IMR-90 (cell line): ENCODE data around the gene ANKMY2. TPM values are rescaled to one million over a fixed set of nuclear protein-coding genes. Genes with fewer than 3 reads are reported as not detected.

Experiments used
- ATAC-seq: fragments of 200-7000 bp; cut with Tn5 transposase; 2 replicates; pipeline ENCODE4 v1.9.1; 2020; ENCODE audit warnings: low read depth, mild to moderate bottlenecking, moderate library complexity
- BruUV-seq: library from RNA; stranded (reverse); fragments of 400-500 nt; replicated peaks from 2 replicates; lab custom pipeline; 2021; lab: Mats Ljungman, UMichigan
- CTCF ChIA-PET: fragments of 300-600 bp; formaldehyde crosslinking; extraction: SDS; loops from one replicate; lab custom pipeline; 2021; ENCODE audit warnings: antibody characterized with exemption; lab: Yijun Ruan, JAX
- POLR2A ChIA-PET: fragments of 300-600 bp; sonication (Branson Sonifier 250); formaldehyde crosslinking; loops from one replicate; lab custom pipeline; 2022; ENCODE audit warnings: antibody characterized with exemption; ENCODE audit not compliant: unreplicated experiment; lab: Charles Lee
- DNase-seq: peaks from one replicate; pipeline ENCODE4 v3.0.0; 2013
- H2AFZ ChIP-seq: replicated peaks from 2 replicates; pipeline ENCODE3; 2013; ENCODE audit warnings: low read length, mild to moderate bottlenecking; ENCODE audit not compliant: poor library complexity
- H2AK5ac ChIP-seq: 2 replicates; pipeline ENCODE4 v1.6.1; 2013; ENCODE audit warnings: low read depth, low read length, inconsistent platforms
- H2AK9ac ChIP-seq: replicated peaks from 2 replicates; pipeline ENCODE3; 2013; ENCODE audit warnings: mild to moderate bottlenecking, low read depth, low read length, moderate library complexity; ENCODE audit not compliant: poor library complexity
- H2BK120ac ChIP-seq: 2 replicates; pipeline ENCODE4 v1.6.1; 2013; ENCODE audit warnings: low read depth, low read length, inconsistent platforms
- H2BK15ac ChIP-seq: 3 replicates; pipeline ENCODE4 v1.6.1; 2013; ENCODE audit warnings: low read depth, low read length, inconsistent platforms
- H2BK20ac ChIP-seq: 2 replicates; pipeline ENCODE4 v1.6.1; 2013; ENCODE audit warnings: low read depth, mild to moderate bottlenecking, inconsistent platforms, low read length, moderate library complexity
- H2BK5ac ChIP-seq: 2 replicates; pipeline ENCODE4 v1.6.1; 2013; ENCODE audit warnings: mild to moderate bottlenecking, low read depth, low read length, inconsistent platforms; ENCODE audit not compliant: poor library complexity, severe bottlenecking
- H3K14ac ChIP-seq: replicated peaks from 2 replicates; pipeline ENCODE4 v1.6.1; 2013; ENCODE audit warnings: low read depth, low read length, inconsistent platforms
- H3K18ac ChIP-seq: 2 replicates; pipeline ENCODE4 v1.6.1; 2013; ENCODE audit warnings: low read depth, low read length, control low read depth
- H3K23ac ChIP-seq: 2 replicates; pipeline ENCODE4 v1.6.1; 2013; ENCODE audit warnings: low read depth, low read length, inconsistent platforms
- H3K27ac ChIP-seq: 2 replicates; pipeline ENCODE4 v1.5.1; 2013; ENCODE audit warnings: mild to moderate bottlenecking, control low read depth, low read length; ENCODE audit not compliant: insufficient read depth
- H3K27me3 ChIP-seq: 2 replicates; pipeline ENCODE4 v1.6.1; 2013; ENCODE audit warnings: low read length; ENCODE audit not compliant: control insufficient read depth, insufficient read depth
- H3K36me3 ChIP-seq: 2 replicates; pipeline ENCODE4 v1.6.1; 2013; ENCODE audit warnings: low read length, mixed read lengths; ENCODE audit not compliant: control insufficient read depth, insufficient read depth
- H3K4ac ChIP-seq: 2 replicates; pipeline ENCODE4 v1.6.1; 2013; ENCODE audit warnings: low read depth, low read length, inconsistent platforms
- H3K4me1 ChIP-seq: 2 replicates; pipeline ENCODE4 v1.6.1; 2013; ENCODE audit warnings: low read length, mixed read lengths; ENCODE audit not compliant: control insufficient read depth, insufficient read depth
- H3K4me2 ChIP-seq: 2 replicates; pipeline ENCODE4 v1.6.1; 2013; ENCODE audit warnings: low read depth, mild to moderate bottlenecking, control low read depth, low read length, moderate library complexity
- H3K4me3 ChIP-seq: 2 replicates; pipeline ENCODE4 v1.5.1; 2013; ENCODE audit warnings: low read depth, mild to moderate bottlenecking, control low read depth, low read length, moderate library complexity; ENCODE audit not compliant: insufficient read depth
- H3K56ac ChIP-seq: 2 replicates; pipeline ENCODE4 v1.6.1; 2013; ENCODE audit warnings: low read length, inconsistent platforms; ENCODE audit not compliant: insufficient read depth; ENCODE audit errors: extremely low read depth
- H3K79me1 ChIP-seq, 2 experiments: 2 replicates each; pipeline ENCODE4 v1.6.1; 2013; ENCODE audit warnings: low read length in 2 of 2, inconsistent platforms in 1 of 2, low read depth in 1 of 2
- H3K9ac ChIP-seq: 2 replicates; pipeline ENCODE4 v1.6.1; 2013; ENCODE audit warnings: low read depth, low read length, control low read depth
- H3K9me1 ChIP-seq: 2 replicates; pipeline ENCODE4 v1.6.1; 2013; ENCODE audit warnings: low read length, inconsistent platforms; ENCODE audit not compliant: insufficient read depth
- H3K9me3 ChIP-seq: 2 replicates; pipeline ENCODE4 v1.6.1; 2013; ENCODE audit warnings: low read length; ENCODE audit not compliant: control insufficient read depth, insufficient read depth
- H4K20me1 ChIP-seq: 2 replicates; pipeline ENCODE4 v1.6.1; 2013; ENCODE audit warnings: low read length, inconsistent platforms; ENCODE audit not compliant: insufficient read depth
- H4K5ac ChIP-seq: 2 replicates; pipeline ENCODE4 v1.6.1; 2013; ENCODE audit warnings: mild to moderate bottlenecking, low read depth, low read length, control low read depth
- H4K8ac ChIP-seq, 2 experiments: 2 replicates each; pipeline ENCODE4 v1.6.1; 2013; ENCODE audit warnings: low read depth in 2 of 2, low read length in 2 of 2, control low read depth in 1 of 2, inconsistent platforms in 1 of 2
- H4K91ac ChIP-seq: 2 replicates; pipeline ENCODE4 v1.6.1; 2013; ENCODE audit warnings: low read depth, low read length, inconsistent platforms; ENCODE audit not compliant: insufficient read depth
- BHLHE40 ChIP-seq: fragments of 150-350 bp; IDR thresholded peaks from 2 replicates; pipeline ENCODE4 v1.6.1; 2016; ENCODE audit warnings: mild to moderate bottlenecking, low read depth, low read length
- CEBPB ChIP-seq: IDR thresholded peaks from 2 replicates; pipeline ENCODE4 v1.6.1; 2012; ENCODE audit warnings: low read depth, low read length, improper control_type of control experiment
- CHD1 ChIP-seq: IDR thresholded peaks from 2 replicates; pipeline ENCODE4 v1.6.1; 2012; ENCODE audit warnings: low read depth, low read length, improper control_type of control experiment
- CTCF ChIP-seq: conservative IDR thresholded peaks from 2 replicates; pipeline ENCODE4 v1.5.1; 2012; ENCODE audit warnings: mild to moderate bottlenecking, low read depth, low read length, improper control_type of control experiment
- ELK1 ChIP-seq: fragments of 150-350 bp; IDR thresholded peaks from 2 replicates; pipeline ENCODE4 v1.6.1; 2016; ENCODE audit warnings: low read depth, mild to moderate bottlenecking, low read length, moderate library complexity, borderline replicate concordance
- FOS ChIP-seq: fragments of 150-350 bp; IDR thresholded peaks from 2 replicates; pipeline ENCODE4 v1.6.1; 2016; ENCODE audit warnings: low read depth, low read length
- MAFK ChIP-seq: IDR thresholded peaks from 2 replicates; pipeline ENCODE4 v1.6.1; 2012; ENCODE audit warnings: low read depth, low read length, improper control_type of control experiment
- MXI1 ChIP-seq: IDR thresholded peaks from 2 replicates; pipeline ENCODE4 v1.6.1; 2012; ENCODE audit warnings: low read depth, mild to moderate bottlenecking, low read length, moderate library complexity, borderline replicate concordance
- NFE2L2 ChIP-seq: fragments of 150-350 bp; IDR thresholded peaks from 2 replicates; pipeline ENCODE4 v1.6.1; 2016; ENCODE audit warnings: low read depth, mild to moderate bottlenecking, low read length
- POLR2A ChIP-seq: IDR thresholded peaks from 2 replicates; pipeline ENCODE4 v1.6.1; 2012; ENCODE audit warnings: mild to moderate bottlenecking, low read depth, low read length
- RAD21 ChIP-seq: IDR thresholded peaks from 2 replicates; pipeline ENCODE4 v1.6.1; 2012; ENCODE audit warnings: low read length, improper control_type of control experiment
- RCOR1 ChIP-seq: IDR thresholded peaks from 2 replicates; pipeline ENCODE4 v1.6.1; 2012; ENCODE audit warnings: mild to moderate bottlenecking, low read length, improper control_type of control experiment; ENCODE audit not compliant: insufficient replicate concordance
- SMC3 ChIP-seq: fragments of 150-350 bp; IDR thresholded peaks from 2 replicates; pipeline ENCODE4 v1.6.1; 2016; ENCODE audit warnings: low read depth, mild to moderate bottlenecking, antibody characterized with exemption, low read length, moderate library complexity
- USF2 ChIP-seq: fragments of 150-350 bp; IDR thresholded peaks from 2 replicates; pipeline ENCODE4 v1.6.1; 2017; ENCODE audit warnings: mild to moderate bottlenecking, antibody characterized with exemption, low read length, low read depth
- WGBS, 2 experiments: methylation state at CpG; one replicate each; pipeline versions ENCODE4 v1.1.5 to v1.1.7; 2013; ENCODE audit warnings: missing lambda C conversion rate in 2 of 2; ENCODE audit not compliant: insufficient read length in 1 of 2; ENCODE audit errors: extremely low coverage in 2 of 2; 5-methylcytosine and 5-hydroxymethylcytosine counted together
- dilution Hi-C: fragments of 300-500 bp; cut with HindIII; formaldehyde crosslinking; loops from one replicate; pipeline ENCODE4 v1.14.3; 2018; ENCODE audit warnings: low sequenced_read_pairs; ENCODE audit not compliant: unreplicated experiment
- in situ Hi-C: fragments of 300-500 bp; cut with MboI; formaldehyde crosslinking; loops from 3 replicates; pipeline ENCODE4 v1.14.3; 2019; ENCODE audit warnings: low sequenced_read_pairs, inconsistent platforms, mixed read lengths
- intact Hi-C: fragments of 100-400 bp; cut with micrococcal nuclease; formaldehyde crosslinking; loops from 2 replicates; pipeline ENCODE4 v1.10.0; 2022
- polyA plus RNA-seq, 3 experiments: library from polyadenylated mRNA; depleted of rRNA; stranded (reverse); fragments of >200 nt; gene quantifications; 2 replicates each; pipeline ENCODE4 v1.2.3, GENCODE V29; 2012; ENCODE audit warnings: low replicate concordance in 1 of 3
- total RNA-seq: library from RNA; depleted of rRNA; stranded (reverse); fragments of >200 nt; gene quantifications from 2 replicates; pipeline ENCODE4 v1.2.3, GENCODE V29; 2012

ANKMY2 gene
- total and polyA plus RNA-seq, 2 of the 4 experiments (the other 2 are of a cell fraction), result 19.5 to 41.9 TPM

DNA sequence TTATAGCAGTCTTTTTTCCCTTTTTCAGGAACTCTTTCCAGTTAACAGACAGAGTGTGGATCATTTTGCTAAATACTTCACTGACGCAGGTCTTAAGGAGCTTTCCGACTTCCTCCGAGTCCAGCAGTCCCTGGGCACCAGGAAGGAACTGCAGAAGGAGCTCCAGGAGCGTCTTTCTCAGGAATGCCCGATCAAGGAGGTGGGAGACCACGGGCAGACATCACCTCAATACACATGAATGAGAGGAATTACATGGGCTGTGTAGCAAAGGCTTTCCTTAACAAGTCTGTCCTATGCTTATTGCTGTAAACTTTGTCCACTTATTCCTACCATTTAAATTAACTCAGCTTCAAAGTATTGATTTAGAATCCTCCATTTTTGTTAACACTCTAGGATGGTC, 49.3 kb upstream of the ANKMY2 start:
- Histone ChIP-seq H3K27me3 (no peaks in the 10 kb centered on the region), H3K4me2 (no peak overlapping the region), H3K4me3 (no peak overlapping the region), H3K18ac (no peak overlapping the region), H3K9me1 (peaks cover 11% of the 10 kb centered on the region), H3K9me3 (no peaks in the 10 kb centered on the region), H2AK9ac (no peak overlapping the region), H3K14ac (no peak overlapping the region), H3K36me3 (peaks cover 30% of the 10 kb centered on the region), H2AFZ (no peak overlapping the region), H4K91ac (no peak overlapping the region), H3K4me1 (peaks cover 6% of the 10 kb centered on the region; the same call in 1 of the 2 replicates), H3K27ac (no peak overlapping the region), H2AK5ac (no peak overlapping the region), H4K5ac (no peak overlapping the region), H3K23ac (no peak overlapping the region), H3K56ac (no peak overlapping the region), H4K8ac (no peak overlapping the region), H4K20me1 (no peaks in the 10 kb centered on the region), H2BK120ac (no peak overlapping the region), H2BK20ac (no peak overlapping the region), H3K79me1 (peaks cover 0 to 13% of the 10 kb centered on the region in 2 experiments; a peak in 3 of 4 replicates), H2BK5ac (no peak overlapping the region), H3K9ac (no peak overlapping the region), H3K4ac (no peak overlapping the region), H2BK15ac (no peak overlapping the region)
- intact Hi-C loops, result loop anchor here (1.0 kb wide), 1 partner anchor 223 kb away; no protein-coding TSS in a partner anchor
- ChIA-PET CTCF (no interaction called here), POLR2A (no interaction called here)
- in situ Hi-C loops, result loop anchor here (10.0 kb wide), 1 partner anchor 220 kb away; no protein-coding TSS in a partner anchor
- WGBS, 2 experiments, result 100% methylated on average over 1 of the region's 6 CpGs; no CpG with 5 or more reads in 1 of the 2 experiments
- ATAC-seq (no peak), DNase-seq (no peak)
- dilution Hi-C loops, result no loop called here
- no peak for TF ChIP-seq ELK1
- no peak for TF ChIP-seq SMC3
- TF ChIP-seq RCOR1, result no peak
- TF ChIP-seq USF2, result no peak
- no peak for TF ChIP-seq MXI1
- TF ChIP-seq RAD21, result no peak
- no peak for TF ChIP-seq CHD1
- TF ChIP-seq POLR2A, result no peak
- TF ChIP-seq CEBPB, result no peak
- no peak for TF ChIP-seq BHLHE40
- TF ChIP-seq CTCF, result no peak
- TF ChIP-seq NFE2L2, result no peak
- no peak for TF ChIP-seq FOS
- no peak for TF ChIP-seq MAFK
- no TSS peak for BruUV-seq
